ENCODE results near the gene KRTAP1-3. TPM values are rescaled to one million over a fixed set of nuclear protein-coding genes. Genes with fewer than 3 reads are reported as not detected.

Gene KRTAP1-3
- total and polyA plus RNA-seq, 2 of the 4 experiments (the other 2 are of a cell fraction) = not detected

- WGBS, 2 experiments (ENCODE audit: extremely low coverage in 2 of 2, insufficient read length in 1 of 2) = no CpG with 5 or more reads among the region's 3 CpGs
- ATAC-seq (ENCODE audit: low read depth) = no peak
Measured at GRCh38 chr17:41019415-41019814, 15.3 kb downstream of the KRTAP1-3 start.

More at GRCh38 chr17:41019415-41019814, 15.3 kb downstream of the KRTAP1-3 start:
- BruUV-seq (replicated peaks) = no TSS peak
- H4K5ac ChIP-seq (ENCODE audit: low read depth, low read length) = no peak overlapping the region
- H4K91ac ChIP-seq (ENCODE audit: insufficient read depth, low read depth, low read length) = no peak overlapping the region
- H3K9ac ChIP-seq (ENCODE audit: low read depth, low read length) = no peak overlapping the region
- in situ Hi-C loops (cut with MboI; ENCODE audit: low sequenced_read_pairs) = no loop called here
- no peak overlapping the region for H3K14ac ChIP-seq (replicated peaks; ENCODE audit: low read depth, low read length)
- H4K8ac ChIP-seq (ENCODE audit: low read depth in 2 of 2, low read length in 2 of 2) = no peak overlapping the region
- no peaks in the 10 kb centered on the region for H3K36me3 ChIP-seq (ENCODE audit: control insufficient read depth, insufficient read depth, low read length)
- no peak overlapping the region for H2AK9ac ChIP-seq (replicated peaks; ENCODE audit: low read depth, low read length, poor library complexity)
- no peak for DNase-seq
- no peaks in the 10 kb centered on the region for H3K9me1 ChIP-seq (ENCODE audit: insufficient read depth, low read length)
- H3K4me3 ChIP-seq (ENCODE audit: insufficient read depth, low read depth, low read length) = no peak overlapping the region
- H2BK20ac ChIP-seq (ENCODE audit: low read depth, low read length) = no peak overlapping the region
- intact Hi-C loops (cut with micrococcal nuclease) = no loop called here
- H3K4me2 ChIP-seq (ENCODE audit: low read depth, low read length) = no peak overlapping the region
- no peak for TF ChIP-seq RAD21 (IDR thresholded peaks at IDR 0.05; ENCODE audit: low read length)
- no peak overlapping the region for H2BK15ac ChIP-seq (ENCODE audit: low read depth, low read length)
- POLR2A ChIA-PET (ENCODE audit: unreplicated experiment) = no interaction called here
- dilution Hi-C loops (cut with HindIII; ENCODE audit: low sequenced_read_pairs, unreplicated experiment) = no loop called here
- CTCF ChIA-PET = no interaction called here
- H2BK5ac ChIP-seq (ENCODE audit: low read depth, low read length, poor library complexity, severe bottlenecking) = no peak overlapping the region
- H3K27ac ChIP-seq (ENCODE audit: insufficient read depth, low read length) = no peak overlapping the region
- H3K27me3 ChIP-seq (ENCODE audit: control insufficient read depth, insufficient read depth, low read length) = no peaks in the 10 kb centered on the region; the same call in 1 of the 2 replicates
- no peak overlapping the region for H3K56ac ChIP-seq (ENCODE audit: extremely low read depth, insufficient read depth, low read length)
- H3K9me3 ChIP-seq (ENCODE audit: control insufficient read depth, insufficient read depth, low read length) = no peaks in the 10 kb centered on the region; the same call in 1 of the 2 replicates
- no peak overlapping the region for H3K4ac ChIP-seq (ENCODE audit: low read depth, low read length)
- no peak overlapping the region for H3K23ac ChIP-seq (ENCODE audit: low read depth, low read length)
- H4K20me1 ChIP-seq (ENCODE audit: insufficient read depth, low read length) = no peaks in the 10 kb centered on the region
- H2BK120ac ChIP-seq (ENCODE audit: low read depth, low read length) = no peak overlapping the region
- H2AK5ac ChIP-seq (ENCODE audit: low read depth, low read length) = no peak overlapping the region
- H3K18ac ChIP-seq (ENCODE audit: low read depth, low read length) = no peak overlapping the region
- H2AFZ ChIP-seq (replicated peaks; ENCODE audit: low read length, poor library complexity) = no peak overlapping the region
- H3K4me1 ChIP-seq (ENCODE audit: control insufficient read depth, insufficient read depth, low read length) = no peaks in the 10 kb centered on the region
- H3K79me1 ChIP-seq (ENCODE audit: low read depth in 1 of 2, low read length in 2 of 2) = no peaks in the 10 kb centered on the region

All from IMR-90 (cell line).